A549 (cell line): Measurements from ENCODE around the gene DUSP9.

Experiments
- CTCF ChIP-seq: fragments of >200 bp; sonication (Bioruptor Twin); formaldehyde crosslinking; IDR thresholded peaks from 3 replicates; pipeline ENCODE4 v1.5.1; 2016
- EHMT2 ChIP-seq: fragments of 200-600 bp; sonication (generic); IDR thresholded peaks from 2 replicates; pipeline ENCODE4 v1.6.1; 2016; ENCODE audit warnings: antibody characterized with exemption, low read depth, mild to moderate bottlenecking, moderate library complexity
- POLR2A ChIP-seq: IDR thresholded peaks from 2 replicates; pipeline ENCODE4 v1.6.1; 2012; ENCODE audit warnings: mild to moderate bottlenecking, low read length
- RAD21 ChIP-seq, 2 experiments: fragments of >200 bp in 1 of 2; sonication (Bioruptor Twin) in 1 of 2; formaldehyde crosslinking in 1 of 2; IDR thresholded peaks in 1 of 2; conservative IDR thresholded peaks in 1 of 2; 2 replicates in 1 of 2; 3 replicates in 1 of 2; pipeline ENCODE4 v1.6.1; 2012 to 2018; ENCODE audit warnings: inconsistent platforms in 1 of 2
- TP53 ChIP-seq: fragments of 250-450 bp; sonication (Bioruptor Pico); IDR thresholded peaks from 2 replicates; pipeline ENCODE4 v1.5.0; 2021; ENCODE audit warnings: mild to moderate bottlenecking, moderate library complexity

- TF ChIP-seq CTCF (no peak), RAD21 (conservative IDR thresholded peaks at IDR 0.05 in 1 of 2, IDR thresholded peaks at IDR 0.05 in 1 of 2) (no peak), EHMT2 (no peak), TP53 (no peak), POLR2A (no peak)
Measured at GRCh38 chrX:153608376-153608775, 38.6 kb upstream of the DUSP9 start.
